GM23338 (cell line): Measurements from ENCODE around the gene PSORS1C2.

Experiments
- CREB1 ChIP-seq: fragments of 250-450 bp; sonication (Bioruptor Pico); IDR thresholded peaks from 2 replicates; pipeline ENCODE4 v1.5.0; 2020; ENCODE audit warnings: low read depth, mild to moderate bottlenecking, moderate library complexity
- CTCF ChIP-seq, 2 experiments: fragments of 200-600 bp in 1 of 2; sonication (generic) in 1 of 2; conservative IDR thresholded peaks; 2 replicates each; pipeline versions ENCODE4 v1.5.1 to v1.6.1; 2016 to 2017; ENCODE audit warnings: antibody characterized with exemption in 2 of 2, low read depth in 2 of 2, mild to moderate bottlenecking in 2 of 2, moderate library complexity in 1 of 2
- POLR2AphosphoS5 ChIP-seq: IDR thresholded peaks from 2 replicates; pipeline ENCODE4 v1.6.1; 2016; ENCODE audit warnings: antibody characterized with exemption, low read depth
- REST ChIP-seq: IDR thresholded peaks from one replicate; pipeline ENCODE4 v1.6.1; 2018; ENCODE audit warnings: antibody characterized with exemption; ENCODE audit not compliant: unreplicated experiment
- ZNF114 ChIP-seq: fragments of 250-450 bp; sonication (Bioruptor Pico); IDR thresholded peaks from 2 replicates; pipeline ENCODE4 v1.5.0; 2020; ENCODE audit warnings: mild to moderate bottlenecking, moderate library complexity

- peak; percentile 29 to 52 for TF ChIP-seq CTCF (conservative IDR thresholded peaks at IDR 0.05; ENCODE audit: low read depth in 2 of 2)
- no peak for TF ChIP-seq ZNF114 (CRISPR knock-in tag)
- peak; percentile 62 for TF ChIP-seq POLR2AphosphoS5
- TF ChIP-seq REST = no peak
- no peak for TF ChIP-seq CREB1 (CRISPR knock-in tag)
These were observed 23.7 kb upstream of the PSORS1C2 start for GRCh38 chr6:31162463-31163165.
